Activated CD4-positive, alpha-beta T cell treated with anti-CD3 and anti-CD28 coated beads, Interleukin-2, amount 10 ng/mL, durations not matched to agents 7 days and 5 days (primary cell): Measurements from ENCODE around the gene PADI1. TPM values are rescaled to one million over a fixed set of nuclear protein-coding genes. Genes with fewer than 3 reads are reported as not detected.

Experiments
- CTCF ChIA-PET: fragments of 350-600 bp; sonication (Branson Sonifier 250); formaldehyde crosslinking; loops from one replicate; lab custom pipeline; 2021; ENCODE audit warnings: antibody characterized with exemption; lab: Charles Lee
- POLR2A ChIA-PET: fragments of 350-600 bp; sonication (Branson Sonifier 250); formaldehyde crosslinking; loops from one replicate; lab custom pipeline; 2021; ENCODE audit warnings: antibody characterized with exemption; lab: Charles Lee
- DNase-seq: peaks from one replicate; pipeline ENCODE4 v3.0.0-alpha.2; 2020
- H3K27ac Mint-ChIP-seq: one replicate; pipeline ENCODE4 v1.8.0; 2021; ENCODE audit warnings: mild to moderate bottlenecking, moderate library complexity, mixed read lengths
- H3K27me3 Mint-ChIP-seq: one replicate; pipeline ENCODE4 v1.8.0; 2021; ENCODE audit warnings: mixed read lengths
- H3K36me3 Mint-ChIP-seq: one replicate; pipeline ENCODE4 v1.8.0; 2021; ENCODE audit warnings: low read depth, mixed read lengths
- H3K4me1 Mint-ChIP-seq: one replicate; pipeline ENCODE4 v1.8.0; 2021; ENCODE audit warnings: mixed read lengths
- H3K4me3 Mint-ChIP-seq: one replicate; pipeline ENCODE4 v1.8.0; 2021; ENCODE audit warnings: mild to moderate bottlenecking, moderate library complexity, mixed read lengths
- H3K9me3 Mint-ChIP-seq: one replicate; pipeline ENCODE4 v1.8.0; 2021; ENCODE audit warnings: mixed read lengths
- total RNA-seq, 2 experiments: library from RNA; stranded (reverse); gene quantifications; one replicate each; pipeline ENCODE4 v1.2.3, GENCODE V29; 2021

Gene PADI1
- total RNA-seq, 2 experiments from 2014 or later = not detected

GRCh38 chr1:17246971-17247370 is 42.0 kb downstream of the PADI1 start:
- H3K4me1 Mint-ChIP-seq = no peaks in the 10 kb centered on the region
- H3K27me3 Mint-ChIP-seq = no peaks in the 10 kb centered on the region
- H3K36me3 Mint-ChIP-seq = no peaks in the 10 kb centered on the region
- H3K4me3 Mint-ChIP-seq = no peak overlapping the region
- CTCF ChIA-PET = interaction anchor here (1.1 kb wide), 1 partner anchor 13 kb away, joined by 3 read pairs; no protein-coding TSS in a partner anchor
- POLR2A ChIA-PET = no interaction called here
- H3K9me3 Mint-ChIP-seq = no peaks in the 10 kb centered on the region
- H3K27ac Mint-ChIP-seq = no peak overlapping the region
- DNase-seq = no peak

- Mint-ChIP-seq H3K9me3 (no peaks in the 10 kb centered on the region), H3K4me3 (no peak within 1 kb of the TSS), H3K27me3 (no peaks in the 10 kb centered on the region), H3K4me1 (no peaks in the 10 kb centered on the region), H3K36me3 (no peaks in the 10 kb centered on the region), H3K27ac (no peak within 1 kb of the TSS)
- ChIA-PET CTCF (no interaction called here), POLR2A (no interaction called here)
- no peak for DNase-seq
Measured at GRCh38 chr1:17248781-17249180, 43.9 kb downstream of the PADI1 start, which contains the start of gene PADI3. TSS of gene PADI3 (plus strand) at chr1:17249098. CDS start at chr1:17249138, 40 bp downstream.

- ChIA-PET CTCF (no interaction called here), POLR2A (no interaction called here)
- Mint-ChIP-seq H3K9me3 (no peaks in the 10 kb centered on the region), H3K27ac (no peak overlapping the region), H3K4me1 (no peaks in the 10 kb centered on the region), H3K36me3 (no peaks in the 10 kb centered on the region), H3K4me3 (no peak overlapping the region), H3K27me3 (no peaks in the 10 kb centered on the region)
- no peak for DNase-seq
Measured at GRCh38 chr1:17250601-17251000, 45.7 kb downstream of the PADI1 start.

- H3K36me3 Mint-ChIP-seq = no peaks in the 10 kb centered on the region
- ChIA-PET CTCF (no interaction called here), POLR2A (no interaction called here)
- no peak for DNase-seq
- no peak overlapping the region for H3K4me3 Mint-ChIP-seq
- H3K27me3 Mint-ChIP-seq = peaks cover 2% of the 10 kb centered on the region
- no peak overlapping the region for H3K27ac Mint-ChIP-seq
- H3K4me1 Mint-ChIP-seq = no peaks in the 10 kb centered on the region
- no peaks in the 10 kb centered on the region for H3K9me3 Mint-ChIP-seq
Measured at GRCh38 chr1:17251246-17251645, 46.3 kb downstream of the PADI1 start.

- no peak overlapping the region for H3K4me3 Mint-ChIP-seq
- no peaks in the 10 kb centered on the region for H3K4me1 Mint-ChIP-seq
- no peaks in the 10 kb centered on the region for H3K9me3 Mint-ChIP-seq
- H3K27ac Mint-ChIP-seq = no peak overlapping the region
- H3K27me3 Mint-ChIP-seq = peaks cover 2% of the 10 kb centered on the region
- CTCF ChIA-PET = interaction anchor here (0.7 kb wide), 1 partner anchor 46 kb away, joined by 5 read pairs; no protein-coding TSS in a partner anchor
- H3K36me3 Mint-ChIP-seq = no peaks in the 10 kb centered on the region
- no peak for DNase-seq
- POLR2A ChIA-PET = no interaction called here
Measured at GRCh38 chr1:17251701-17252376, 46.9 kb downstream of the PADI1 start.

- Mint-ChIP-seq H3K4me3 (no peak overlapping the region), H3K27ac (no peak overlapping the region), H3K27me3 (peaks cover 2% of the 10 kb centered on the region), H3K36me3 (no peaks in the 10 kb centered on the region), H3K4me1 (no peaks in the 10 kb centered on the region), H3K9me3 (no peaks in the 10 kb centered on the region)
- CTCF ChIA-PET = no interaction called here
- POLR2A ChIA-PET = no interaction called here
- DNase-seq = no peak
Measured at GRCh38 chr1:17255336-17255735, 50.4 kb downstream of the PADI1 start.

- ChIA-PET POLR2A (no interaction called here), CTCF (interaction anchor here (0.6 kb wide), 1 partner anchor 23 kb away, joined by 3 read pairs; no protein-coding TSS in a partner anchor)
- H3K27ac Mint-ChIP-seq = no peak overlapping the region
Measured at GRCh38 chr1:17258116-17258757, 53.3 kb downstream of the PADI1 start.

GRCh38 chr1:17258758-17259130 is 53.8 kb downstream of the PADI1 start:
- H3K36me3 Mint-ChIP-seq = no peaks in the 10 kb centered on the region
- H3K27me3 Mint-ChIP-seq = peaks cover 11% of the 10 kb centered on the region
- no peak overlapping the region for H3K4me3 Mint-ChIP-seq
- no peak overlapping the region for H3K27ac Mint-ChIP-seq
- H3K4me1 Mint-ChIP-seq = no peaks in the 10 kb centered on the region
- DNase-seq = no peak
- no peaks in the 10 kb centered on the region for H3K9me3 Mint-ChIP-seq
- CTCF ChIA-PET = interaction anchor here (0.6 kb wide), 1 partner anchor 23 kb away, joined by 3 read pairs; no protein-coding TSS in a partner anchor
- POLR2A ChIA-PET = no interaction called here

More at GRCh38 chr1:17258116-17258757, 53.3 kb downstream of the PADI1 start:
- Mint-ChIP-seq H3K36me3 (no peaks in the 10 kb centered on the region), H3K9me3 (no peaks in the 10 kb centered on the region), H3K4me3 (no peak overlapping the region), H3K4me1 (no peaks in the 10 kb centered on the region), H3K27me3 (peaks cover 9% of the 10 kb centered on the region)
- no peak for DNase-seq

- no peaks in the 10 kb centered on the region for H3K9me3 Mint-ChIP-seq
- H3K36me3 Mint-ChIP-seq = no peaks in the 10 kb centered on the region
- peaks cover 15% of the 10 kb centered on the region for H3K27me3 Mint-ChIP-seq
- CTCF ChIA-PET = interaction anchor here (1.0 kb wide), 1 partner anchor 13 kb away, joined by 3 read pairs; no protein-coding TSS in a partner anchor
- POLR2A ChIA-PET = no interaction called here
- no peak overlapping the region for H3K27ac Mint-ChIP-seq
- H3K4me3 Mint-ChIP-seq = no peak overlapping the region
- no peak for DNase-seq
- H3K4me1 Mint-ChIP-seq = no peaks in the 10 kb centered on the region
Measured at GRCh38 chr1:17259233-17259873, 54.4 kb downstream of the PADI1 start.

- Mint-ChIP-seq H3K4me1 (no peaks in the 10 kb centered on the region), H3K9me3 (no peaks in the 10 kb centered on the region), H3K4me3 (no peak overlapping the region), H3K27ac (no peak overlapping the region), H3K27me3 (peaks cover 16% of the 10 kb centered on the region), H3K36me3 (no peaks in the 10 kb centered on the region)
- ChIA-PET POLR2A (no interaction called here), CTCF (interaction anchor here (1.0 kb wide), 1 partner anchor 14 kb away, joined by 3 read pairs; no protein-coding TSS in a partner anchor)
- DNase-seq = no peak
Measured at GRCh38 chr1:17260264-17260663, 55.3 kb downstream of the PADI1 start.

- POLR2A ChIA-PET = no interaction called here
- H3K27ac Mint-ChIP-seq = no peak overlapping the region
Measured at GRCh38 chr1:17260738-17261137, 55.8 kb downstream of the PADI1 start.

GRCh38 chr1:17263936-17264335 is 59.0 kb downstream of the PADI1 start:
- Mint-ChIP-seq H3K9me3 (no peaks in the 10 kb centered on the region), H3K27ac (no peak overlapping the region), H3K4me3 (no peak overlapping the region), H3K36me3 (no peaks in the 10 kb centered on the region), H3K27me3 (peaks cover 14% of the 10 kb centered on the region), H3K4me1 (no peaks in the 10 kb centered on the region)
- POLR2A ChIA-PET = no interaction called here
- no peak for DNase-seq
- CTCF ChIA-PET = interaction anchor here (1.7 kb wide), 1 partner anchor 8 kb away, joined by 4 read pairs; no protein-coding TSS in a partner anchor

More at GRCh38 chr1:17260738-17261137, 55.8 kb downstream of the PADI1 start:
- H3K4me1 Mint-ChIP-seq = no peaks in the 10 kb centered on the region
- H3K36me3 Mint-ChIP-seq = no peaks in the 10 kb centered on the region
- DNase-seq = no peak
- no peak overlapping the region for H3K4me3 Mint-ChIP-seq
- H3K27me3 Mint-ChIP-seq = peaks cover 16% of the 10 kb centered on the region
- H3K9me3 Mint-ChIP-seq = no peaks in the 10 kb centered on the region
- CTCF ChIA-PET = no interaction called here

GRCh38 chr1:17264470-17264869 is 59.5 kb downstream of the PADI1 start:
- H3K9me3 Mint-ChIP-seq = no peaks in the 10 kb centered on the region
- no peaks in the 10 kb centered on the region for H3K36me3 Mint-ChIP-seq
- H3K27ac Mint-ChIP-seq = no peak overlapping the region
- CTCF ChIA-PET = no interaction called here
- H3K4me1 Mint-ChIP-seq = no peaks in the 10 kb centered on the region
- H3K4me3 Mint-ChIP-seq = no peak overlapping the region
- POLR2A ChIA-PET = no interaction called here
- peaks cover 14% of the 10 kb centered on the region for H3K27me3 Mint-ChIP-seq
- DNase-seq = no peak
